ENCODE measurements around the gene TAS1R2. TPM values are rescaled to one million over a fixed set of nuclear protein-coding genes. Genes with fewer than 3 reads are reported as not detected.

The TAS1R2 gene
- total RNA-seq, 4 donors from 2014 or later = not detected

GRCh38 chr1:18831656-18832055 lies 27.8 kb downstream of the TAS1R2 start:
- Histone ChIP-seq H3K27ac (no peak overlapping the region), H3K4me3 (no peak overlapping the region), H3K36me3 (no peaks in the 10 kb centered on the region), H3K27me3 (peaks cover 79% of the 10 kb centered on the region), H3K4me1 (no peaks in the 10 kb centered on the region), H3K9me3 (peaks cover 0 to 10% (median 0%) of the 10 kb centered on the region in 3 donors)
- no peak for ATAC-seq
- 100% methylated on average over 1 of the region's 2 CpGs for WGBS, 2 donors (ENCODE audit: low coverage in 1 of 2)
- TF ChIP-seq POLR2A (IDR thresholded peaks at IDR 0.05) = no peak
- TF ChIP-seq POLR2AphosphoS5 (IDR thresholded peaks at IDR 0.05) = no peak
- no peak for TF ChIP-seq CTCF (IDR thresholded peaks at IDR 0.05)
- TF ChIP-seq EP300 (IDR thresholded peaks at IDR 0.05) = no peak

DNA sequence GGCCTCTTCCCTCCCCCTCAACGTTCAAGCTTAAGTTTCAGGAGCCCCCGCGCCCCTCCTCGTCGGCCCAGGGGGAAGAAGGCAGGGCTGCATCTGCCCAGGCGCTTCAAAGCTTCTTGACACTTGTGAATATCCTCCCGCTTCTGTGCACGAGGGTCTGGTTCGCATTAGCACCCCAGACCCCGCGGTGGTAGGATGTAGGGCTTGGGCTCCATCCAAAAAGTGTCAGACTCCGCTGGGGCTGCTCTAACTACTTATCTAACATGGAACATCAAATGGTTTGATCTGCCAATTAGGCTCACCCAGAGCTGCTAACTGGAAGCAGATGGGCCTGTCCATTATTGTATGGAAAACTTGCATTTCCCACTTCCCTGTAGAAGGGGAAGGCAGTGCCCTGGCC lies 28.9 kb downstream of the TAS1R2 start:
- no peak overlapping the region for H3K4me3 ChIP-seq
- no peak overlapping the region for H3K27ac ChIP-seq
- peaks cover 0 to 10% (median 0%) of the 10 kb centered on the region in 3 donors for H3K9me3 ChIP-seq
- no peak for ATAC-seq
- peaks cover 77% of the 10 kb centered on the region for H3K27me3 ChIP-seq
- TF ChIP-seq EP300 (IDR thresholded peaks at IDR 0.05) = no peak
- no peak for TF ChIP-seq POLR2AphosphoS5 (IDR thresholded peaks at IDR 0.05)
- no peak for TF ChIP-seq CTCF (IDR thresholded peaks at IDR 0.05)
- no peak for TF ChIP-seq POLR2A (IDR thresholded peaks at IDR 0.05)
- H3K4me1 ChIP-seq = no peaks in the 10 kb centered on the region
- WGBS, 2 donors (ENCODE audit: low coverage in 1 of 2) = 60% methylated on average over 1 of the region's 12 CpGs; no CpG with 5 or more reads in 1 of the 2 donors
- H3K36me3 ChIP-seq = no peaks in the 10 kb centered on the region

- Histone ChIP-seq H3K27me3 (peaks cover 72% of the 10 kb centered on the region), H3K9me3 (peaks cover 0 to 10% (median 0%) of the 10 kb centered on the region in 3 donors), H3K4me3 (no peak overlapping the region), H3K36me3 (no peaks in the 10 kb centered on the region), H3K27ac (no peak overlapping the region), H3K4me1 (no peaks in the 10 kb centered on the region)
- no peak for ATAC-seq
- 100% methylated on average over 1 of the region's 1 CpG for WGBS, 2 donors (ENCODE audit: low coverage in 1 of 2)
- TF ChIP-seq CTCF (IDR thresholded peaks at IDR 0.05) (no peak), POLR2A (IDR thresholded peaks at IDR 0.05) (no peak), EP300 (IDR thresholded peaks at IDR 0.05) (no peak), POLR2AphosphoS5 (IDR thresholded peaks at IDR 0.05) (no peak)
Measured at GRCh38 chr1:18829671-18830070, 29.8 kb downstream of the TAS1R2 start.

- TF ChIP-seq POLR2AphosphoS5 (IDR thresholded peaks at IDR 0.05) (no peak), CTCF (IDR thresholded peaks at IDR 0.05) (no peak), POLR2A (IDR thresholded peaks at IDR 0.05) (no peak), EP300 (IDR thresholded peaks at IDR 0.05) (no peak)
- no peak for ATAC-seq
- no peaks in the 10 kb centered on the region for H3K4me1 ChIP-seq
- H3K27ac ChIP-seq = no peak overlapping the region
- peaks cover 70% of the 10 kb centered on the region for H3K27me3 ChIP-seq
- no peaks in the 10 kb centered on the region for H3K36me3 ChIP-seq
- H3K9me3 ChIP-seq = peaks cover 0 to 10% (median 0%) of the 10 kb centered on the region in 3 donors
- H3K4me3 ChIP-seq = no peak overlapping the region
- WGBS, 2 donors (ENCODE audit: low coverage in 1 of 2) = 39 to 45% methylated on average over 2 of the region's 2 CpGs
Measured at GRCh38 chr1:18828224-18828623, 31.2 kb downstream of the TAS1R2 start.

- Histone ChIP-seq H3K9me3 (no peaks in the 10 kb centered on the region), H3K27me3 (peaks cover 69% of the 10 kb centered on the region), H3K27ac (no peak overlapping the region), H3K4me1 (peaks cover 0 to 6% (median 0%) of the 10 kb centered on the region in 3 donors), H3K4me3 (no peak overlapping the region), H3K36me3 (no peaks in the 10 kb centered on the region)
- TF ChIP-seq POLR2A (IDR thresholded peaks at IDR 0.05) = no peak
- no peak for TF ChIP-seq POLR2AphosphoS5 (IDR thresholded peaks at IDR 0.05)
- TF ChIP-seq EP300 (IDR thresholded peaks at IDR 0.05) = no peak
- TF ChIP-seq CTCF (IDR thresholded peaks at IDR 0.05) = no peak
- WGBS, 2 donors (ENCODE audit: low coverage in 1 of 2) = 90 to 100% methylated on average over 2 to 6 of the region's 6 CpGs
- ATAC-seq = no peak
Measured at GRCh38 chr1:18823438-18823837, 36.0 kb downstream of the TAS1R2 start.

All from gastroesophageal sphincter (tissue), 4 donors.